ENCODE measurements around the gene CD93.

Gene CD93

GRCh38 chr20:23061262-23061661, 24.9 kb downstream of the CD93 start:
- DNase-seq (ENCODE audit: low read depth) = no peak

DNA sequence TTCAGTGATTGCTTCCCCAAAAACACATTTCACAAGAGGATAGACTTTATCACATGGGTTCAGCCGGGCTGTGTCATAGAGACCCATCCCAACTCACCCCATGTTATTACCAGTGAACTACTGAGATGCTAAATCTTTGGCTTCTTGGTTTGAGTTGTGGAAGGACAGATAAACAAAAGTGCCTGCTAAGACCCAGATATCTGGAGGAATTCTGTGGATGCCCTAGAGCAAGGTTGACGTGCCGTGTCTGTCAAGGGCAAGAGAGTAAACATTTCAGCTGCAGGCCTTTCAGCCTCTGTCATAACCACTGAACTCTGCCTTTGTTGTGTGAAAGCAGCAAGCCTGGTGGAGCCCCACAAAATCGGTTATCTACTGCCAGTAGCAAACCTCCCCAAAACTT, 25.5 kb downstream of the CD93 start:
- DNase-seq (ENCODE audit: low read depth) = no peak

DNA sequence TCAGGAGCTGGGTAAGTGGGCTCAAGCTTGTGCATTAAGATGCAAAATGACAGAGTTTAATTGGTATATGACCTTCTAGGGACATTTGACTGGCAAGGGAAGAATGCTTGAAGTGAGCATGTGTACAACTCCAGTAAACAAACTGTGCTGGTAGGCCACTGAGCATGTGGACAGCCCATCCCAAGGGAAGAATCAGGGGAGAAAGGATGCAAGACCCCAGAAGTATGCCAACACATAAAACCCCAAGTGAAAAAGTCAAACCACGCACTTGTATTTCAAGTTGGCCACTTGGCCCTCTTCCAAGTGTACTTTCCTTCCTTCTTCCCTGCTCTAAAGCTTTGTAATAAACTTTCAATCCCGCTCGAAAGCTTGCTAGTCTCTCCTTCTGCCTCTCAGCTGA, 26.3 kb downstream of the CD93 start:
- DNase-seq (ENCODE audit: low read depth) = no peak

GRCh38 chr20:23059001-23059400, 27.1 kb downstream of the CD93 start:
- DNase-seq (ENCODE audit: low read depth) = no peak

- DNase-seq (ENCODE audit: low read depth) = no peak
Measured at GRCh38 chr20:23058240-23058639, 27.9 kb downstream of the CD93 start.

- DNase-seq (ENCODE audit: low read depth) = no peak
Measured at GRCh38 chr20:23052904-23053303, 33.2 kb downstream of the CD93 start.

GRCh38 chr20:23050847-23051627, 35.1 kb downstream of the CD93 start:
- DNase-seq (ENCODE audit: low read depth) = no peak

- DNase-seq (ENCODE audit: low read depth) = no peak
Measured at GRCh38 chr20:23050076-23050838, 35.9 kb downstream of the CD93 start.

DNA sequence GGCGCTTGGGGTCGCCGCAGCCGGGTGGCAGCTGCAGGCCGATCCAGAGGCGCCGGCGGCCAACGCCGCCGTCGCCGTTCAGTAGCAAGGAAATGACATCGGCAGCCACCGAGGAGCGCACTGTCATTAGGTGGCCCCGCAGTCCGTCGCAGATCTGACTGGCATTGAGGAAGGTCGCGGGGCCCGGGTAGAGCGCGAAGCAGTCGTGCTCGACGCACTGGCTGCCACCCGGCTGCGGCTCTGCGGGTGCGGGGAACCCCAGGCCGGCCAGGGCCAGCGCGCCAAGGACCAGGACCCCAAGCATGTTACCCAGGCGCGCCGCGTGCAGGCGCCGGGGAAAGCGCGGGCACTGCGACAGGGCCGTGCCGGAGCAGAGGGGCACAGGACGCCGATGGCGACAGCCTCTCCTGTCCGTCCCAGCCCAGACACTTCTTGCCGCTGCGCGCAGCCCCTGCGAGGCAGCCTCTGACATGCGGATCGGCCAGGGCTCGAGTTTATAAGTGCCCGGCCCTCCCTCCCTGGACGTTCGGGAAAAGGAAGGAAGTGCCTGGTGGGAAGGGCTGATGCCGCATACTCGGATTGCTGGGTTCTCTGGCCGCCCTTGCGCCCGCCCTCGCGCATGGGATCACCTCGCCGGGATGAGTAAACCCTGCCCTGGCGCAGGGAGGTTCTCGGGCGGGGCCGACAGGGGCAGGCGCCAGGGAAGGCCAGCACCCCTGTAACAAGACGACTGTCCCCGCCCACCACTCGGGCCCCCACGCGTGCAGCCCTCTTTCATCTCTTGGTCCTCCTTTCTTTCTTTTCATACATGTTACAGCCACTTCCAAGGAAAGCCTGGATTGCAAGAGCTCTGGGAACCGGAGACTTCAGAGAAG, 36.7 kb downstream of the CD93 start, which contains the start of gene THBD:
TSS of gene THBD (minus strand) at position 472 of the 875 bp plus-strand sequence. CDS start at position 304, 168 bp downstream.
- no peak for DNase-seq (ENCODE audit: low read depth)

DNA sequence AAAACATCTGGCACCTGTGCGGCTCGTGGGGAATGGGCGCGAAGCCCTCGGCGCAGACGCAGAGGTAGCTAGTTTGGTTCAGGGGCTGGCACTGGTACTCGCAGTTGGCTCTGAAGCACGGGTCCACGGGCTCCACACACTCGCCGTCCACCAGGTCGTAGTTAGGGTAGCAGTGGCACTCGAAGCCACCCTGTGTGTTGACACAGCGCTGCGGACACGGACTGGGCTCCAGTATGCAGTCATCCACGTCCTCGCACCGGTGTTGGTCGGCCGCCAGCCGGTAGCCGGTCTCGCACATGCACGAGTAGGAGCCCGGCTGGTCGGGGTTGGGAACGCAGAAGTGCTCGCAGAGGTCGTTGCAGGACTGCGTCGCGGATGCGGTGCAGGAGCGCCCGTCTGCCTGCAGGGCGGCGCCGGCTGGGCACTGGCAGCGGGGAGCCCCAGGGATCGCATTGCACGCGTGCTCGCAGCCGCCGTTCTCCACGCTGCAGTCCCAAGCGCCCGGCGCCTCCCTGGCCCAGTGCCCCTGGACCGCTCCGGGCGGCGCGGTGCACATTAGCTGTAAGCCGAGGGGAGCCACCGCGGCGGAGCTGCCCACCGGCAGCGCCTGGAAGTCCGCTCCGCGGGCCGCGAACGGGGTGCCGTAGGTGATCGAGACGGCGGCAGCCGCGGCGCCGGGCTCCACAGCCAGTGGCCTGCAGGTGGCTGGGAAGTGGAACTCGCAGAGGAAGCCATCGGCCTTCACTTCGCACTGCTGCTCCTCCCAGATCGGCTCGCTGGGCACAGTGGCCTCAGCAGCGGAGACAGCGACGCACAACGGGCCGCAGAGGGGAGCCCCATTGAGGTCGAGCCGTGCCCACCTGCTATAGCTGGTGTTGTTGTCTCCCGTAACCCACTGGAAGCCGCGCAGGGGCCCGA, 37.6 kb downstream of the CD93 start:
- DNase-seq (ENCODE audit: low read depth) = no peak

DNA sequence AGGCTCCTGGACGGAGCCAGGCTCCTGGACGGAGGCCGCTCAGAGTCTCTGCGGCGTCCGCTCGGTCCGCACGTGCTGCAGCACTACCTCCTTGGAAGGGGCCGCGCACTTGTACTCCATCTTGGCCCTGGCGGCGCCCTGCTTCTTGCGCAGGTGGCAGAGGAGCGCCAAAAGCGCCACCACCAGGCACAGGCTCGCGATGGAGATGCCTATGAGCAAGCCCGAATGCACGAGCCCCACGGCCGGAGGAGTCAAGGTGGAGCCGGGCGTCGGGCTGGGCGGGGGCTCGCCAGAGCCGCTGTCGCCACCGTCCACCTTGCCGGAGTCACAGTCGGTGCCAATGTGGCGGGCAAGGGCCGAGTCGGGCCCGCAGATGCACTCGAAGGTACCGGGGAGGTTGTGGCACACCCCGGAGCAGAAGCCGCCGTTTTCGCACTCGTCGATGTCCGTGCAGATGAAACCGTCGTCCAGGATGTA, 38.3 kb downstream of the CD93 start:
- DNase-seq (ENCODE audit: low read depth) = no peak

GRCh38 chr20:23047001-23047737, 39.0 kb downstream of the CD93 start:
- no peak for DNase-seq (ENCODE audit: low read depth)

DNA sequence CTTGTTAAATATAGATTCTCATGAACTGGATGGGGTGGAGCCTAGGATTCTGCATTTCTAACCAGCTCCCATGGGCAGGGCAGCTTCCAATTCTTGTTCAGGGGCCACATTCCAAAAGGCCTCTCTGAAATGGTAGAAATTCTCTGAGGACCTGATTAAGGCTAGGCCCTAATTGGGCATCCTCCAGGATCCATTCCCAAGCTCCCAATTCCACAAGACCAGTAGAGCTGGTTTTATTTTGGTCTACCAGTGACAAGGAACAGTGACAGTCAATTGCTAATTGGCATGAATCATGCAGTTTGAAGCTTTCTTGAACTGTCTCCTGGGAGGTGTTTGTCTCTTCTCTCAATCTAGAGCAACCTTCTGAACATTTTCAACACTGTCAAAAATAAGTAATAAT, 39.7 kb downstream of the CD93 start:
- no peak for DNase-seq (ENCODE audit: low read depth)

DNA sequence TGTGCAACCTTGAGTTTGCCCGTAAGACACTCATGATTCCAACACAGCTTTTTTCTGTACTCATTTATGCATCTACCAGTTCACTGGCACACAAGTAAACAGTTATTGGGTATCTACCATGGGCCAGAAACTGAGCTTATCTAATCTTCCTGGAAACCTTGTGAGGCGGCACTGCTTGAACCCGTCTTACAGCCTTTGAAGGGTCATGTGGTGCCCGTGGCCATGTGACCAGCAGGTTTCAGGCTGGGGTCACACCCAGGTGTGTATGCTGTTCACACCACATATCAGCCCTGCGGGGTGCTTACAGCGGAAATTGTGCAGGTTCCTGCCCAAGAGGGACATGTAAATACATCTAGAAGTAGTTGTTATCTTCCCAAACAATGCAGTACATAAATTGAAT, 42.7 kb downstream of the CD93 start:
- no peak for DNase-seq (ENCODE audit: low read depth)

DNA sequence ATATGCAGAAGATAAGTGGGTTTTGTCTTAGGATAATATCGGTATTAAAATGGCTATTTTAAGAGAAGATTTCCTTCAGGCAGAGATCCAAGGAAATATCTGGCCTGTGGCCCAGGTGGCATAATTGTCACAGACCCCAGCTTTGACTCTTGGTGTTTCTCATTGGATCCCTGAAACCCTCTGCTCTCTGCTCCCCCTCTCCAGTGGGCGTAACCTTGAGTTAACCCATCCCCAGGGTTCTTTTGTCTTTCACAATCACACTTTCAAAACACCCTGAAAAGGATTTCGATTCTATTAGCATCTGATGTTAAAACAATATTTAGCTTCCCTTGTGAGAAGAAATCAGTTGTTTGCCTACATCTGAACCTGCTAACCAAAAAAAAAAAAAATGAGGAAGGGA, 43.9 kb downstream of the CD93 start:
- DNase-seq (ENCODE audit: low read depth) = no peak

DNA sequence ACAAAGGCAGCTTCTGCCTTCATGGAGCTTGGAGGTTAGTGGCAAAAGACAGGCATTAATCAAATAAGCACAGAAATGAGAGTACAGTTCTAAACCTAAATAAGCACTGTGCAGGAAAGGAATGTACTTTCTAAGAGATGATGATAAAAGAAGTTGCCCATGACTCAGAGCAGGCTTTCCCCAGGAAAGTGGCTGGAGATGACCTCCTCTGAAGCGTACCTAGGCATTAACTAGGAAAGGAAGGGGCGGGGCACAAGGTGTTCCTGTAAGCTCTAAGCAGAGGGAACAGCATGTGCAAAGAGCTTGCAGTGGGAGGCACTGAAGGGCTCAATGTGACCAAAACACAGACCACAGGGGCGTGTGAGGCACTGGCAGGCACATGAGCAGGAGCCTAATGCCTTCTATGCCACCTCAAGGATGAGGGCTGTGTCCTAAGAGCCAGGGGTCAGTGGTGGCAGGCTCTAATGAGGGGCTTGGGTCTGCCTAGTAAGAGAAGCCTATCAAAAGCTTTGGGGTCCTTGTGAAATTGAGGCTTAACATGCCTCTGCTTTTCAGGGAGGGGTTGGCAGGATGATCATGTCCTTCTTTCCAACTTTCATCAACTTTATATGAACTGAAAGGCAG, 46.1 kb downstream of the CD93 start:
- DNase-seq (ENCODE audit: low read depth) = no peak

DNA sequence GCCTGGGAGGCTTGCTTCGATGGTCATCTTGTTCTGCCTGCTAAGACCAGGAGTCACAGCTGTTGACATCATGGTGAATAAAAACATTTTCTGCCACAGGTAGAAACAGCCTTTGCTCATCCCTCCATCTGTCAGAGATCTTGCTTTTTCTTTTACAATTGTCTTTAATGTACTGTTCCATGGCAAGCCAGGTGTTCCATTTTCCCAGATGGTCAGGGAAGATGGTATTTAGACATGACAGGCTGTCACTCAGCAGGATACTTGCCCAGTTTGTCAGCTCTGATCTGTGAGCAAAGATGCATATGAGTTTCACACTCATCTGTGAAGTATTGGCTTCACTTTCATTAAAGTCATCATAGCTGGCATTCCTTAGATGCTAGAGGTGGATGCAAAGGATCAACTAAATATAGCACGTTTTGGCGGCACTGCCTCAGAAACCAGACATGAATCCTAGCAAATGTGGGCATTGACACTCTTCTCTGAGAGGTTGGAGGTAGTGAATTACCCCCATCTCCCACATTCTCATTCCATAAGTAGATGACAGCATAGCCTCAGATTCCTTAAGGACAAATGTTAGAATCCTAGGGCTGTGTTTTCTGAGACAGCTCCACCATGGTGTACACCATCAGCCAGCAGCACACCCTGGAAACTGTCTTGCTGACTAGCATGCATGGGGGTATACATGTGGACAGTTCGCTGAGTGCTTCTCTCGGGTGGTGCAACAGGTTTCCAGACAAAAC, 46.8 kb downstream of the CD93 start:
- DNase-seq (ENCODE audit: low read depth) = no peak

DNA sequence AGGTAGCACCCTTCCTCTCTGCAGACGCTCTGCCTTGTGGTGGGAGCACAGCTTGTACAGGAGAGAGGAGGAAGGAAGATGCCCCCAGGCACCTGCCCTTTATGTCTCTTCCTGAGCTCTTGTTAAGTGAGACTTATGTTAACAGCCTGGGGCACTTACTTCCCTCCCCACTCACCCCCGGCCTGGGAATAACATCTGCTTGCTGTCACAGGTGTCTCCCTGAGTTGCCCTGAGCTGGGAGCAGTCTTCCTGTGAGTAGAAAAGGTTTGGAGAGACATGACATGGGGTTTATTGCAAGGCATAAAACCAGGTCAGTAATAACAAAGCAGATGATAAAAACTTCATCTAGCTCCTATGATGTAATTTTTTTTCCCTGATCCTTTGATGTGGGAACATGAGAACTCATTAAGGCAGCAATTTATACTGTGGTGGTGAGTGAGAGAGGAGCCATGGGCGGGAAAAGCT, 49.1 kb downstream of the CD93 start:
- no peak for DNase-seq (ENCODE audit: low read depth)

GRCh38 chr20:23036371-23036770, 49.8 kb downstream of the CD93 start:
- DNase-seq (ENCODE audit: low read depth) = no peak

Data from stimulated activated CD8-positive, alpha-beta memory T cell treated with anti-CD3 and anti-CD28 coated beads, Interleukin-15, amount 100 ng/mL, for 24 hours (primary cell).